ENCODE data around the gene SKIC2. TPM values are rescaled to one million over a fixed set of nuclear protein-coding genes. Genes with fewer than 3 reads are reported as not detected.

Gene SKIC2
- total and polyA plus RNA-seq, 10 of the 15 experiments (the other 5 are each of a cell fraction or from before 2014, with no cell fraction given) = 3.3 to 79.2 (median 32.5) TPM

DNA sequence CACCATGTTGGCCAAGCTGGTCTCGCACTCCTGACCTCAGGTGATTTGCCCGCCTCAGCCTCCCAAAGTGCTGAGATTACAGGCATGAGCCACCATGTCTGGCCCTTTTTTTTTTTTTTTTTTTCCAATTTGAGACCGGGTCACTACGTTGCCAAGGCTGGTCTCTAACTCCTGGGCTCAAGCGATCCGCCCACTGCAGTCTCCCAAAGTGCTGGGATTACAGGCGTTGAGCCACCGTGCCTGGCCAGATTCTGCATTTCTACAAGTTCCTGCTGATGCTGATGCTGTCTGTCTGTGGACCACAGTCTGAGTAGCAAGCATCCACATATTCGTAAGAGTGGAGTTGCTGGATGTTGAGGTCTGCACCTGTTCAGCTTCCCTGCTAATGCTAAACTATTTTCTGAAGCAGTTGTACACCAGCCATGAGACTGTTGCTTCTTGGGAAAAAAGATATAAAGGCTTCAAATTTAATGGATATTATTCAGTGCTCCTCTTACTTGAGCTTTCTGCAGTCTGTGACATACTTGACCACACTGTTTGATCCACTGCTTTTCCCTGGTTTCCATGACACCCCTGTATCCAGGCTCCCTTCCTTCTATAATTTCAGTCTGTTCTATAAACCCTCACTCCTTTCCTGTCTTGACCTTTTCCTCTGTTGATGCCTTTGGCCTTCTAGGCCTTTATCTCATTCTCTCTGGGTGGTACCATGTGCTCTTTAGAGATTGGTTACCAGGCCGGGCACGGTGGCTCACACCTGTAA, 47.0 kb upstream of the SKIC2 start:
- H3K4me1 ChIP-seq (ENCODE audit: control insufficient read depth, insufficient read depth, low read length) = peaks cover 30% of the 10 kb centered on the region
- no peak overlapping the region for H3K4me2 ChIP-seq (ENCODE audit: control insufficient read depth, insufficient read depth)
- no peaks in the 10 kb centered on the region for H4K20me1 ChIP-seq (ENCODE audit: control insufficient read depth, insufficient read depth)
- no peak overlapping the region for H3K9ac ChIP-seq (ENCODE audit: control insufficient read depth, insufficient read depth, low read length)
- ATAC-seq (no peak), DNase-seq (ENCODE audit: low read depth, low spot score) (no peak), FAIRE-seq (no peak)
- CTCF ChIA-PET = interaction anchor here (0.7 to 1.2 kb wide), 3 partner anchors 8 to 23 kb away, joined by 3 to 8 read pairs (median 3); no protein-coding TSS in a partner anchor
- in situ Hi-C loops (cut with MboI) (no loop called here), intact Hi-C loops (cut with micrococcal nuclease; ENCODE audit: unreplicated experiment) (no loop called here)
- H3K36me3 ChIP-seq (ENCODE audit: control insufficient read depth in 2 of 2, insufficient read depth in 2 of 2, low read length in 1 of 2) = no peaks in the 10 kb centered on the region
- H3K79me2 ChIP-seq (ENCODE audit: control insufficient read depth, insufficient read depth, low read length) = no peaks in the 10 kb centered on the region
- no peak overlapping the region for H3K27ac ChIP-seq (ENCODE audit: control insufficient read depth, insufficient read depth)
- RAD21 ChIA-PET (ENCODE audit: unreplicated experiment) = no interaction called here
- H3K9me3 ChIP-seq (replicated peaks; ENCODE audit: control insufficient read depth, insufficient read depth, low read length) = no peaks in the 10 kb centered on the region
- WGBS (ENCODE audit: insufficient coverage, insufficient replicate concordance, low lambda C conversion rate, missing lambda C conversion rate) = 59% methylated on average over 11 of the region's 11 CpGs
- POLR2A ChIA-PET = interaction anchor here (0.6 to 1.0 kb wide), 4 partner anchors 11 to 306 kb away, joined by 3 to 6 read pairs (median 4); no protein-coding TSS in a partner anchor
- TF ChIP-seq, protein P1, sequence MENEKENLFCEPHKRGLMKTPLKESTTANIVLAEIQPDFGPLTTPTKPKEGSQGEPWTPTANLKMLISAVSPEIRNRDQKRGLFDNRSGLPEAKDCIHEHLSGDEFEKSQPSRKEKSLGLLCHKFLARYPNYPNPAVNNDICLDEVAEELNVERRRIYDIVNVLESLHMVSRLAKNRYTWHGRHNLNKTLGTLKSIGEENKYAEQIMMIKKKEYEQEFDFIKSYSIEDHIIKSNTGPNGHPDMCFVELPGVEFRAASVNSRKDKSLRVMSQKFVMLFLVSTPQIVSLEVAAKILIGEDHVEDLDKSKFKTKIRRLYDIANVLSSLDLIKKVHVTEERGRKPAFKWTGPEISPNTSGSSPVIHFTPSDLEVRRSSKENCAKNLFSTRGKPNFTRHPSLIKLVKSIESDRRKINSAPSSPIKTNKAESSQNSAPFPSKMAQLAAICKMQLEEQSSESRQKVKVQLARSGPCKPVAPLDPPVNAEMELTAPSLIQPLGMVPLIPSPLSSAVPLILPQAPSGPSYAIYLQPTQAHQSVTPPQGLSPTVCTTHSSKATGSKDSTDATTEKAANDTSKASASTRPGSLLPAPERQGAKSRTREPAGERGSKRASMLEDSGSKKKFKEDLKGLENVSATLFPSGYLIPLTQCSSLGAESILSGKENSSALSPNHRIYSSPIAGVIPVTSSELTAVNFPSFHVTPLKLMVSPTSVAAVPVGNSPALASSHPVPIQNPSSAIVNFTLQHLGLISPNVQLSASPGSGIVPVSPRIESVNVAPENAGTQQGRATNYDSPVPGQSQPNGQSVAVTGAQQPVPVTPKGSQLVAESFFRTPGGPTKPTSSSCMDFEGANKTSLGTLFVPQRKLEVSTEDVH (IDR thresholded peaks at IDR 0.05; ENCODE audit: low read depth, partially characterized antibody) = no peak
- TF ChIP-seq RBBP5 (conservative IDR thresholded peaks at IDR 0.05) (no peak), MYB (IDR thresholded peaks at IDR 0.05; ENCODE audit: borderline replicate concordance, low read depth, low read length) (no peak), MTA2 (IDR thresholded peaks at IDR 0.05; ENCODE audit: low read depth) (no peak), FOXM1 (IDR thresholded peaks at IDR 0.05; ENCODE audit: low read depth, low read length) (no peak), NRF1 (conservative IDR thresholded peaks at IDR 0.05; ENCODE audit: low read depth, low read length) (no peak), HCFC1 (IDR thresholded peaks at IDR 0.05; ENCODE audit: low read length) (no peak), STAT1 (conservative IDR thresholded peaks at IDR 0.05) (no peak), RAD51 (IDR thresholded peaks at IDR 0.05) (no peak), NR2F1 (conservative IDR thresholded peaks at IDR 0.05) (no peak), DPF2 (IDR thresholded peaks at IDR 0.05) (no peak)
- TF ChIP-seq, protein P2, sequence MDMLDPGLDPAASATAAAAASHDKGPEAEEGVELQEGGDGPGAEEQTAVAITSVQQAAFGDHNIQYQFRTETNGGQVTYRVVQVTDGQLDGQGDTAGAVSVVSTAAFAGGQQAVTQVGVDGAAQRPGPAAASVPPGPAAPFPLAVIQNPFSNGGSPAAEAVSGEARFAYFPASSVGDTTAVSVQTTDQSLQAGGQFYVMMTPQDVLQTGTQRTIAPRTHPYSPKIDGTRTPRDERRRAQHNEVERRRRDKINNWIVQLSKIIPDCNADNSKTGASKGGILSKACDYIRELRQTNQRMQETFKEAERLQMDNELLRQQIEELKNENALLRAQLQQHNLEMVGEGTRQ (IDR thresholded peaks at IDR 0.05; ENCODE audit: borderline replicate concordance, low read depth, low read length) = no peak
- no peak overlapping the region for H3K4me3 ChIP-seq
- SMC1A ChIA-PET (ENCODE audit: uncharacterized antibody, unreplicated experiment) = interaction anchor here (0.8 kb wide), 1 partner anchor 11 kb away, joined by 3 read pairs; no protein-coding TSS in a partner anchor
- no TSS peak for BruUV-seq (replicated peaks)
- no peak overlapping the region for H2AFZ ChIP-seq (ENCODE audit: control insufficient read depth, low read depth, low read length)
- no peaks in the 10 kb centered on the region for H3K27me3 ChIP-seq (replicated peaks in 1 of 2; ENCODE audit: control insufficient read depth in 2 of 2, insufficient read depth in 2 of 2, low read length in 1 of 2)

All from GM12878 (cell line).